K562 (cell line): ENCODE measurements around the gene CHD8. TPM values are rescaled to one million over a fixed set of nuclear protein-coding genes. Genes with fewer than 3 reads are reported as not detected.

ENCODE experiments used
- ARHGAP35 ChIP-seq: fragments of 450-650 bp; IDR thresholded peaks from 2 replicates; pipeline ENCODE4 v1.6.1; 2018; ENCODE audit not compliant: partially characterized antibody
- BRD9 ChIP-seq: fragments of 450-650 bp; IDR thresholded peaks from 2 replicates; pipeline ENCODE4 v1.6.1; 2018; ENCODE audit warnings: low read depth; ENCODE audit not compliant: partially characterized antibody
- E2F4 ChIP-seq: sonication (generic); formaldehyde crosslinking; IDR thresholded peaks from 2 replicates; pipeline ENCODE4 v1.8.0; 2022; ENCODE audit warnings: mild to moderate bottlenecking, low read depth, missing genetic modification reagents
- FOXJ3 ChIP-seq: sonication (generic); formaldehyde crosslinking; IDR thresholded peaks from 2 replicates; pipeline ENCODE4 v1.4.0; 2020; ENCODE audit warnings: mild to moderate bottlenecking, missing genetic modification reagents
- HBP1 ChIP-seq: fragments of 450-650 bp; formaldehyde crosslinking; IDR thresholded peaks from 2 replicates; pipeline ENCODE4 v1.4.0; 2022; ENCODE audit warnings: missing genetic modification characterization
- MAZ ChIP-seq, 2 experiments: fragments of 450-650 bp in 1 of 2; sonication (generic) in 1 of 2; formaldehyde crosslinking; IDR thresholded peaks in 1 of 2; conservative IDR thresholded peaks in 1 of 2; 2 replicates each; pipeline versions ENCODE4 v1.4.0 to v1.5.0; 2020; ENCODE audit warnings: mild to moderate bottlenecking in 1 of 2, missing genetic modification reagents in 1 of 2
- MCM3 ChIP-seq: fragments of 450-650 bp; IDR thresholded peaks from 2 replicates; pipeline ENCODE4 v1.6.1; 2016
- MYNN ChIP-seq, 2 experiments: sonication (generic); formaldehyde crosslinking in 1 of 2; IDR thresholded peaks; 2 replicates each; pipeline versions ENCODE4 v1.5.0 to v1.6.1; 2016 to 2020; ENCODE audit warnings: antibody characterized with exemption in 1 of 2, missing genetic modification reagents in 1 of 2
- PHF20 ChIP-seq: fragments of 450-650 bp; IDR thresholded peaks from 2 replicates; pipeline ENCODE4 v1.6.1; 2018; ENCODE audit not compliant: partially characterized antibody
- ZBTB40 ChIP-seq, 2 experiments: fragments of 450-650 bp in 1 of 2; sonication (generic) in 1 of 2; formaldehyde crosslinking in 1 of 2; IDR thresholded peaks; 2 replicates each; pipeline versions ENCODE4 v1.7.1 to v1.9.0; 2016 to 2022; ENCODE audit warnings: inconsistent platforms in 1 of 2, mild to moderate bottlenecking in 1 of 2, missing genetic modification reagents in 1 of 2
- ZNF444 ChIP-seq: fragments of 250-450 bp; sonication (Bioruptor Pico); IDR thresholded peaks from 2 replicates; pipeline ENCODE4 v1.4.0; 2020; ENCODE audit warnings: mild to moderate bottlenecking, moderate library complexity
- polyA plus RNA-seq, 8 experiments: library from polyadenylated mRNA; depleted of rRNA in 4 of 8; stranded (reverse) in 5 of 8; unstranded in 3 of 8; fragments of >200 nt; fragmentation: Nextera tagmentation in 2 of 8; fragmentation: Illumina TruSeq in 1 of 8; extraction: Ambion mirVana in 2 of 8; extraction: Trizol in 1 of 8; gene quantifications; 2 replicates each; pipeline versions ENCODE4 v1.2.1 to v1.2.3, GENCODE V29; 2011 to 2014; ENCODE audit warnings: inconsistent platforms in 1 of 8, missing spikeins in 1 of 8
- total RNA-seq, 7 experiments: library from RNA; depleted of rRNA in 6 of 7; stranded (reverse); fragments of >200 nt in 6 of 7; fragmentation: Illumina TruSeq in 2 of 7; extraction: Trizol in 2 of 7; gene quantifications; 2 replicates each; pipeline versions ENCODE4 v1.2.1 to v1.2.3, GENCODE V29; 2011 to 2021; ENCODE audit warnings: low replicate concordance in 1 of 7

CHD8 gene
- total and polyA plus RNA-seq, 9 of the 15 experiments (the other 6 are each of a cell fraction or from before 2014, with no cell fraction given) = 11.1 to 51.2 (median 32.8) TPM

- TF ChIP-seq ZBTB40 (IDR thresholded peaks at IDR 0.05) (no peak), ZBTB40 (CRISPR knock-in tag; IDR thresholded peaks at IDR 0.05) (no peak), ARHGAP35 (no peak), BRD9 (peak; percentile 55), MCM3 (no peak), PHF20 (peak; percentile 79), HBP1 (no peak), FOXJ3 (no peak), E2F4 (no peak), ZNF444 (CRISPR knock-in tag) (peak; percentile 90), MAZ (CRISPR knock-in tag; conservative IDR thresholded peaks at IDR 0.05 in 1 of 2, IDR thresholded peaks at IDR 0.05 in 1 of 2) (peak; percentile 91 to 97), MYNN (IDR thresholded peaks at IDR 0.05) (peak; percentile 37; the same call in 1 of the 2 replicates), MYNN (CRISPR knock-in tag; IDR thresholded peaks at IDR 0.05) (no peak)
These were observed 18.6 kb downstream of the CHD8 start (continued) for GRCh38 chr14:21437063-21437901.
